ENCODE measurements around the gene MYLIP. TPM values are rescaled to one million over a fixed set of nuclear protein-coding genes. Genes with fewer than 3 reads are reported as not detected.
A peak's percentile ranks its signal among the peaks of the same experiment; 100 is the strongest.

MYLIP gene
- total RNA-seq, 2 donors from 2014 or later = 39.6 to 58.1 TPM

- DNase-seq (ENCODE audit: low spot score) = no peak
- no peak overlapping the region for H3K27ac ChIP-seq
Observed at GRCh38 chr6:16145038-16145437, 16.2 kb downstream of the MYLIP start.

DNA sequence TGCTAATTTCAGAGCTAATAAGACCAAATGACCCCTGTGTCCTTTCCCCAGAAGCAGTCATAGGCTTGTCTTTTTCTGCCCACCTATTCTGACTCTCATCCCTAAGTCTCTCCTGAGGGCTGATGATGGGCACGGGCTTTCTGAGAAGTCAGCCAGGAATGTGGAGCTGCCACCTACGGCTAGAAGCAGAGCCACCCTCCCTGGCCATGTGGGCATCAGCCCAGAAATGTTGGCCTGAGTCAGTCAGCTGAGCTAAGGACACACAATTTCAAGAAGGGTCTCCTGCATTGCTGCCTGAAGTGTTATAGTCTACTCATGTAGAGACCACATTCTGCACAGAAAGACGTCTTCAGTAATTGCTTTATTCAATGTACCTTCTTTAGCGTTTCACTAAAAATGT is 17.1 kb downstream of the MYLIP start:
- TF ChIP-seq CTCF (IDR thresholded peaks at IDR 0.05) (no peak), POLR2AphosphoS5 (IDR thresholded peaks at IDR 0.05) (no peak), POLR2A (IDR thresholded peaks at IDR 0.05) (no peak)
- 27% methylated on average over 4 of the region's 4 CpGs for WGBS
- Histone ChIP-seq H3K36me3 (peaks cover 14 to 16% of the 10 kb centered on the region in 2 donors), H3K4me1 (replicated peaks) (no peaks in the 10 kb centered on the region), H3K4me3 (no peak overlapping the region), H3K27ac (no peak overlapping the region), H3K9me3 (no peaks in the 10 kb centered on the region), H3K27me3 (replicated peaks; ENCODE audit: insufficient read depth) (no peaks in the 10 kb centered on the region)
- intact Hi-C loops (cut with DNase I) = no loop called here
- DNase-seq (ENCODE audit: low spot score) = no peak

More at GRCh38 chr6:16145038-16145437, 16.2 kb downstream of the MYLIP start:
- H3K4me1 ChIP-seq (replicated peaks) = no peaks in the 10 kb centered on the region
- no peak for TF ChIP-seq POLR2A (IDR thresholded peaks at IDR 0.05)
- TF ChIP-seq POLR2AphosphoS5 (IDR thresholded peaks at IDR 0.05) = no peak
- TF ChIP-seq CTCF (IDR thresholded peaks at IDR 0.05) = no peak
- peaks cover 14 to 16% of the 10 kb centered on the region in 2 donors for H3K36me3 ChIP-seq
- no peaks in the 10 kb centered on the region for H3K9me3 ChIP-seq
- no peaks in the 10 kb centered on the region for H3K27me3 ChIP-seq (replicated peaks; ENCODE audit: insufficient read depth)
- 86% methylated on average over 13 of the region's 13 CpGs for WGBS
- H3K4me3 ChIP-seq = no peak overlapping the region
- intact Hi-C loops (cut with DNase I) = no loop called here

- intact Hi-C loops (cut with DNase I) = no loop called here
- no peak overlapping the region for H3K4me3 ChIP-seq
- peak; percentile 14 for DNase-seq (ENCODE audit: low spot score)
- TF ChIP-seq POLR2AphosphoS5 (IDR thresholded peaks at IDR 0.05) = peak; percentile 47
- TF ChIP-seq CTCF (IDR thresholded peaks at IDR 0.05) = no peak
- 26% methylated on average over 8 of the region's 8 CpGs for WGBS
- peaks cover 14 to 16% of the 10 kb centered on the region in 2 donors for H3K36me3 ChIP-seq
- no peak overlapping the region for H3K27ac ChIP-seq
- H3K27me3 ChIP-seq (replicated peaks; ENCODE audit: insufficient read depth) = no peaks in the 10 kb centered on the region
- H3K9me3 ChIP-seq = no peaks in the 10 kb centered on the region
- no peaks in the 10 kb centered on the region for H3K4me1 ChIP-seq (replicated peaks)
Observed at GRCh38 chr6:16146527-16146955, 17.7 kb downstream of the MYLIP start.

GRCh38 chr6:16148498-16148897 is 19.6 kb downstream of the MYLIP start:
- H3K4me1 ChIP-seq (replicated peaks) = no peaks in the 10 kb centered on the region
- DNase-seq (ENCODE audit: low spot score) = no peak
- no peak for TF ChIP-seq CTCF (IDR thresholded peaks at IDR 0.05)
- TF ChIP-seq POLR2AphosphoS5 (IDR thresholded peaks at IDR 0.05) = no peak
- no peak for TF ChIP-seq POLR2A (IDR thresholded peaks at IDR 0.05)
- no peak overlapping the region for H3K4me3 ChIP-seq
- H3K27ac ChIP-seq = no peak overlapping the region
- H3K27me3 ChIP-seq (replicated peaks; ENCODE audit: insufficient read depth) = no peaks in the 10 kb centered on the region
- peaks cover 10 to 13% of the 10 kb centered on the region in 2 donors for H3K36me3 ChIP-seq
- H3K9me3 ChIP-seq = no peaks in the 10 kb centered on the region
- intact Hi-C loops (cut with DNase I) = no loop called here
- 80% methylated on average over 2 of the region's 2 CpGs for WGBS

GRCh38 chr6:16149305-16149704 is 20.4 kb downstream of the MYLIP start:
- H3K27me3 ChIP-seq (replicated peaks; ENCODE audit: insufficient read depth) = no peaks in the 10 kb centered on the region
- intact Hi-C loops (cut with DNase I) = no loop called here
- 100% methylated on average over 2 of the region's 2 CpGs for WGBS
- TF ChIP-seq POLR2AphosphoS5 (IDR thresholded peaks at IDR 0.05) = no peak
- no peak for TF ChIP-seq CTCF (IDR thresholded peaks at IDR 0.05)
- no peak for TF ChIP-seq POLR2A (IDR thresholded peaks at IDR 0.05)
- no peak for DNase-seq (ENCODE audit: low spot score)
- H3K4me1 ChIP-seq (replicated peaks) = no peaks in the 10 kb centered on the region
- no peaks in the 10 kb centered on the region for H3K9me3 ChIP-seq
- H3K4me3 ChIP-seq = no peak overlapping the region
- no peak overlapping the region for H3K27ac ChIP-seq
- H3K36me3 ChIP-seq = peaks cover 7% of the 10 kb centered on the region in 2 donors
